IMR-90 (cell line): ENCODE measurements around the gene PRAMEF12. TPM values are rescaled to one million over a fixed set of nuclear protein-coding genes. Genes with fewer than 3 reads are reported as not detected.

ENCODE experiments used
- ATAC-seq: fragments of 200-7000 bp; cut with Tn5 transposase; 2 replicates; pipeline ENCODE4 v1.9.1; 2020; ENCODE audit warnings: low read depth, mild to moderate bottlenecking, moderate library complexity
- BruUV-seq: library from RNA; stranded (reverse); fragments of 400-500 nt; replicated peaks from 2 replicates; lab custom pipeline; 2021; lab: Mats Ljungman, UMichigan
- CTCF ChIA-PET: fragments of 300-600 bp; formaldehyde crosslinking; extraction: SDS; loops from one replicate; lab custom pipeline; 2021; ENCODE audit warnings: antibody characterized with exemption; lab: Yijun Ruan, JAX
- POLR2A ChIA-PET: fragments of 300-600 bp; sonication (Branson Sonifier 250); formaldehyde crosslinking; loops from one replicate; lab custom pipeline; 2022; ENCODE audit warnings: antibody characterized with exemption; ENCODE audit not compliant: unreplicated experiment; lab: Charles Lee
- DNase-seq: peaks from one replicate; pipeline ENCODE4 v3.0.0; 2013
- H2AFZ ChIP-seq: replicated peaks from 2 replicates; pipeline ENCODE3; 2013; ENCODE audit warnings: low read length, mild to moderate bottlenecking; ENCODE audit not compliant: poor library complexity
- H2AK5ac ChIP-seq: 2 replicates; pipeline ENCODE4 v1.6.1; 2013; ENCODE audit warnings: low read depth, low read length, inconsistent platforms
- H2AK9ac ChIP-seq: replicated peaks from 2 replicates; pipeline ENCODE3; 2013; ENCODE audit warnings: mild to moderate bottlenecking, low read depth, low read length, moderate library complexity; ENCODE audit not compliant: poor library complexity
- H2BK120ac ChIP-seq: 2 replicates; pipeline ENCODE4 v1.6.1; 2013; ENCODE audit warnings: low read depth, low read length, inconsistent platforms
- H2BK15ac ChIP-seq: 3 replicates; pipeline ENCODE4 v1.6.1; 2013; ENCODE audit warnings: low read depth, low read length, inconsistent platforms
- H2BK20ac ChIP-seq: 2 replicates; pipeline ENCODE4 v1.6.1; 2013; ENCODE audit warnings: low read depth, mild to moderate bottlenecking, inconsistent platforms, low read length, moderate library complexity
- H2BK5ac ChIP-seq: 2 replicates; pipeline ENCODE4 v1.6.1; 2013; ENCODE audit warnings: mild to moderate bottlenecking, low read depth, low read length, inconsistent platforms; ENCODE audit not compliant: poor library complexity, severe bottlenecking
- H3K14ac ChIP-seq: replicated peaks from 2 replicates; pipeline ENCODE4 v1.6.1; 2013; ENCODE audit warnings: low read depth, low read length, inconsistent platforms
- H3K18ac ChIP-seq: 2 replicates; pipeline ENCODE4 v1.6.1; 2013; ENCODE audit warnings: low read depth, low read length, control low read depth
- H3K23ac ChIP-seq: 2 replicates; pipeline ENCODE4 v1.6.1; 2013; ENCODE audit warnings: low read depth, low read length, inconsistent platforms
- H3K27ac ChIP-seq: 2 replicates; pipeline ENCODE4 v1.5.1; 2013; ENCODE audit warnings: mild to moderate bottlenecking, control low read depth, low read length; ENCODE audit not compliant: insufficient read depth
- H3K27me3 ChIP-seq: 2 replicates; pipeline ENCODE4 v1.6.1; 2013; ENCODE audit warnings: low read length; ENCODE audit not compliant: control insufficient read depth, insufficient read depth
- H3K36me3 ChIP-seq: 2 replicates; pipeline ENCODE4 v1.6.1; 2013; ENCODE audit warnings: low read length, mixed read lengths; ENCODE audit not compliant: control insufficient read depth, insufficient read depth
- H3K4ac ChIP-seq: 2 replicates; pipeline ENCODE4 v1.6.1; 2013; ENCODE audit warnings: low read depth, low read length, inconsistent platforms
- H3K4me1 ChIP-seq: 2 replicates; pipeline ENCODE4 v1.6.1; 2013; ENCODE audit warnings: low read length, mixed read lengths; ENCODE audit not compliant: control insufficient read depth, insufficient read depth
- H3K4me2 ChIP-seq: 2 replicates; pipeline ENCODE4 v1.6.1; 2013; ENCODE audit warnings: low read depth, mild to moderate bottlenecking, control low read depth, low read length, moderate library complexity
- H3K4me3 ChIP-seq: 2 replicates; pipeline ENCODE4 v1.5.1; 2013; ENCODE audit warnings: low read depth, mild to moderate bottlenecking, control low read depth, low read length, moderate library complexity; ENCODE audit not compliant: insufficient read depth
- H3K56ac ChIP-seq: 2 replicates; pipeline ENCODE4 v1.6.1; 2013; ENCODE audit warnings: low read length, inconsistent platforms; ENCODE audit not compliant: insufficient read depth; ENCODE audit errors: extremely low read depth
- H3K79me1 ChIP-seq, 2 experiments: 2 replicates each; pipeline ENCODE4 v1.6.1; 2013; ENCODE audit warnings: low read length in 2 of 2, inconsistent platforms in 1 of 2, low read depth in 1 of 2
- H3K9ac ChIP-seq: 2 replicates; pipeline ENCODE4 v1.6.1; 2013; ENCODE audit warnings: low read depth, low read length, control low read depth
- H3K9me1 ChIP-seq: 2 replicates; pipeline ENCODE4 v1.6.1; 2013; ENCODE audit warnings: low read length, inconsistent platforms; ENCODE audit not compliant: insufficient read depth
- H3K9me3 ChIP-seq: 2 replicates; pipeline ENCODE4 v1.6.1; 2013; ENCODE audit warnings: low read length; ENCODE audit not compliant: control insufficient read depth, insufficient read depth
- H4K20me1 ChIP-seq: 2 replicates; pipeline ENCODE4 v1.6.1; 2013; ENCODE audit warnings: low read length, inconsistent platforms; ENCODE audit not compliant: insufficient read depth
- H4K5ac ChIP-seq: 2 replicates; pipeline ENCODE4 v1.6.1; 2013; ENCODE audit warnings: mild to moderate bottlenecking, low read depth, low read length, control low read depth
- H4K8ac ChIP-seq, 2 experiments: 2 replicates each; pipeline ENCODE4 v1.6.1; 2013; ENCODE audit warnings: low read depth in 2 of 2, low read length in 2 of 2, control low read depth in 1 of 2, inconsistent platforms in 1 of 2
- H4K91ac ChIP-seq: 2 replicates; pipeline ENCODE4 v1.6.1; 2013; ENCODE audit warnings: low read depth, low read length, inconsistent platforms; ENCODE audit not compliant: insufficient read depth
- SMC3 ChIP-seq: fragments of 150-350 bp; IDR thresholded peaks from 2 replicates; pipeline ENCODE4 v1.6.1; 2016; ENCODE audit warnings: low read depth, mild to moderate bottlenecking, antibody characterized with exemption, low read length, moderate library complexity
- WGBS, 2 experiments: methylation state at CpG; one replicate each; pipeline versions ENCODE4 v1.1.5 to v1.1.7; 2013; ENCODE audit warnings: missing lambda C conversion rate in 2 of 2; ENCODE audit not compliant: insufficient read length in 1 of 2; ENCODE audit errors: extremely low coverage in 2 of 2; 5-methylcytosine and 5-hydroxymethylcytosine counted together
- dilution Hi-C: fragments of 300-500 bp; cut with HindIII; formaldehyde crosslinking; loops from one replicate; pipeline ENCODE4 v1.14.3; 2018; ENCODE audit warnings: low sequenced_read_pairs; ENCODE audit not compliant: unreplicated experiment
- in situ Hi-C: fragments of 300-500 bp; cut with MboI; formaldehyde crosslinking; loops from 3 replicates; pipeline ENCODE4 v1.14.3; 2019; ENCODE audit warnings: low sequenced_read_pairs, inconsistent platforms, mixed read lengths
- intact Hi-C: fragments of 100-400 bp; cut with micrococcal nuclease; formaldehyde crosslinking; loops from 2 replicates; pipeline ENCODE4 v1.10.0; 2022
- polyA plus RNA-seq, 3 experiments: library from polyadenylated mRNA; depleted of rRNA; stranded (reverse); fragments of >200 nt; gene quantifications; 2 replicates each; pipeline ENCODE4 v1.2.3, GENCODE V29; 2012; ENCODE audit warnings: low replicate concordance in 1 of 3
- total RNA-seq: library from RNA; depleted of rRNA; stranded (reverse); fragments of >200 nt; gene quantifications from 2 replicates; pipeline ENCODE4 v1.2.3, GENCODE V29; 2012

The PRAMEF12 gene
- total and polyA plus RNA-seq, 2 of the 4 experiments (the other 2 are of a cell fraction): not detected

GRCh38 chr1:12745992-12746323 lies 27.6 kb upstream of the PRAMEF12 start, which contains the start of gene CFAP107:
Gene CFAP107 (plus strand): TSS chr1:12746200. CDS start chr1:12746431, 231 bp downstream.
- H3K36me3 ChIP-seq: no peaks in the 10 kb centered on the region
- no peak for DNase-seq
- H3K14ac ChIP-seq: no peak within 1 kb of the TSS
- no peak within 1 kb of the TSS for H3K18ac ChIP-seq
- no peak within 1 kb of the TSS for H4K5ac ChIP-seq
- H3K4me1 ChIP-seq: no peaks in the 10 kb centered on the region
- no peak within 1 kb of the TSS for H2BK20ac ChIP-seq
- no peak within 1 kb of the TSS for H3K23ac ChIP-seq
- no peaks in the 10 kb centered on the region for H4K20me1 ChIP-seq
- H3K79me1 ChIP-seq: no peaks in the 10 kb centered on the region
- H2BK15ac ChIP-seq: no peak within 1 kb of the TSS
- dilution Hi-C loops (no loop called here), in situ Hi-C loops (no loop called here), intact Hi-C loops (no loop called here)
- peaks cover 4% of the 10 kb centered on the region for H3K9me3 ChIP-seq
- H3K27ac ChIP-seq: no peak within 1 kb of the TSS
- no peak within 1 kb of the TSS for H3K56ac ChIP-seq
- 0% methylated on average over 1 of the region's 2 CpGs; no CpG with 5 or more reads in 1 of the 2 experiments for WGBS, 2 experiments
- H3K9me1 ChIP-seq: no peaks in the 10 kb centered on the region
- no TSS peak for BruUV-seq
- H2BK5ac ChIP-seq: no peak within 1 kb of the TSS
- H3K27me3 ChIP-seq: no peaks in the 10 kb centered on the region
- POLR2A ChIA-PET: no interaction called here
- H3K4me2 ChIP-seq: no peak within 1 kb of the TSS
- H3K4ac ChIP-seq: no peak within 1 kb of the TSS
- no peak within 1 kb of the TSS for H4K91ac ChIP-seq
- no peak within 1 kb of the TSS for H2AFZ ChIP-seq
- no peak within 1 kb of the TSS for H2BK120ac ChIP-seq
- no peak within 1 kb of the TSS for H3K9ac ChIP-seq
- no peak within 1 kb of the TSS for H2AK5ac ChIP-seq
- no peak for ATAC-seq
- CTCF ChIA-PET: no interaction called here
- H2AK9ac ChIP-seq: no peak within 1 kb of the TSS
- H4K8ac ChIP-seq: no peak within 1 kb of the TSS
- no peak within 1 kb of the TSS for H3K4me3 ChIP-seq
- TF ChIP-seq SMC3: no peak
